Chondrocyte (in vitro differentiated cells): ENCODE measurements around the gene CHSY3. TPM values are rescaled to one million over a fixed set of nuclear protein-coding genes. Genes with fewer than 3 reads are reported as not detected.

Source experiments
- DNase-seq: peaks from one replicate; pipeline ENCODE4 v3.0.0; 2021; ENCODE audit warnings: mixed read lengths, low spot score
- H3K27ac Mint-ChIP-seq: one replicate; pipeline ENCODE4 v1.8.0; 2021; ENCODE audit warnings: mild to moderate bottlenecking, moderate library complexity, mixed read lengths; ENCODE audit not compliant: unreplicated experiment
- H3K27me3 Mint-ChIP-seq: 2 replicates; pipeline ENCODE4 v1.8.0; 2021; ENCODE audit warnings: low read depth, mixed read lengths
- H3K36me3 Mint-ChIP-seq: 2 replicates; pipeline ENCODE4 v1.8.0; 2021; ENCODE audit warnings: low read depth, mixed read lengths
- H3K4me1 Mint-ChIP-seq: 2 replicates; pipeline ENCODE4 v1.8.0; 2021; ENCODE audit warnings: low read depth, mild to moderate bottlenecking, mixed read lengths
- H3K4me3 Mint-ChIP-seq: one replicate; pipeline ENCODE4 v1.8.0; 2021; ENCODE audit warnings: mild to moderate bottlenecking, moderate library complexity, mixed read lengths; ENCODE audit not compliant: unreplicated experiment
- H3K9me3 Mint-ChIP-seq: 2 replicates; pipeline ENCODE4 v1.8.0; 2021; ENCODE audit warnings: low read depth, mixed read lengths
- CTCF ChIP-seq: fragments of 200-600 bp; sonication (generic); IDR thresholded peaks from 2 replicates; pipeline ENCODE4 v1.5.0; 2021; ENCODE audit warnings: antibody characterized with exemption, mild to moderate bottlenecking, moderate library complexity
- total RNA-seq: library from RNA; stranded (reverse); gene quantifications from 3 replicates; pipeline ENCODE4 v1.2.1, GENCODE V29; 2021

Gene CHSY3
- total RNA-seq, 1 donor from 2014 or later, result 18.1 TPM

GRCh38 chr5:129906177-129906887, 2.1 kb downstream of the CHSY3 start:
- Mint-ChIP-seq H3K9me3 (no peaks in the 10 kb centered on the region), H3K4me3 (peak overlapping the region; percentile 94), H3K27me3 (no peaks in the 10 kb centered on the region), H3K27ac (peak overlapping the region; percentile 34), H3K4me1 (peaks cover 29% of the 10 kb centered on the region), H3K36me3 (no peaks in the 10 kb centered on the region)
- peak; percentile 81 for TF ChIP-seq CTCF
- peak; percentile 61 for DNase-seq

DNA sequence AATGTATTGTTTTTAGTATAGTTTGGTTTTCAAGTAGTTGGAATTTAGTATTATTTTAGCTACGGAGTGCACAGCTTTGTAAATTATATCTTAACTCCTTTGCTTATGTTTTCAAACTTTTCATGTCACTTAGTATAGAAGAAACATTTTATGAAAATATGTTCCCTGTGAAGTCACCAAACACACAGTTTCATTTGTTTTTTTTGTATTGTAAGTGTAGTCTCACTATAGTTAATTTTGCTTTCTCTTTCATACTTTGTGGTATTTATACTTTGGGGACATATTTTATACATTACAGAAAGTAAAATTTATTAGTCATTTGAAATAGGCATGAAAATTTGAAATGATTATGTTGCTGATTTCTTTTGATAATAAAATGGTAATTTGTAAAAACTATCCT, 5.0 kb downstream of the CHSY3 start:
- TF ChIP-seq CTCF, result no peak
- Mint-ChIP-seq H3K4me1 (peaks cover 26% of the 10 kb centered on the region), H3K9me3 (no peaks in the 10 kb centered on the region), H3K4me3 (no peak overlapping the region), H3K27me3 (no peaks in the 10 kb centered on the region), H3K27ac (no peak overlapping the region), H3K36me3 (peaks cover 7% of the 10 kb centered on the region)
- no peak for DNase-seq

- H3K36me3 Mint-ChIP-seq, result peaks cover 10% of the 10 kb centered on the region
- H3K4me1 Mint-ChIP-seq, result peaks cover 15% of the 10 kb centered on the region
- TF ChIP-seq CTCF, result no peak
- H3K27me3 Mint-ChIP-seq, result no peaks in the 10 kb centered on the region
- no peaks in the 10 kb centered on the region for H3K9me3 Mint-ChIP-seq
- no peak overlapping the region for H3K27ac Mint-ChIP-seq
- H3K4me3 Mint-ChIP-seq, result no peak overlapping the region
- no peak for DNase-seq
Observed at GRCh38 chr5:129912601-129913255, 8.5 kb downstream of the CHSY3 start.

DNA sequence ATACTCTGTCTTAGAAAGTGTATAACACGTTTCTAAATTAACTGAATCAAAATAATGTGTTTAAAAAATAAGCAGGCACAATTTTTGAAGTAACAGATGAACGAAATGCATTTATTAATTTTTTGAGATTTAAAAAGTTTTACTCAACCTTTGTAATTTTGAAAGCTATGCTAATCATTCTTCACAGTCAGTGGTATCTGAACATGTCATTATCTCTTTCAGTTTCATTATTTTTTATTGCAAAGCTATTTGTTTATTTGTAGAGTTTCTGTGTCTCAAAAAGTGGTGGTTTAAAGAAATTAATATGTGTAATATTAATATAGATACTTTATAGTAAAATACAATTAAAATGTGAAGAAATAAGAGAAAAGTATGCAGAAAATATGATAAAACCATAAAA, 11.2 kb downstream of the CHSY3 start:
- DNase-seq, result no peak
- H3K27ac Mint-ChIP-seq, result no peak overlapping the region
- H3K36me3 Mint-ChIP-seq, result peaks cover 22% of the 10 kb centered on the region
- TF ChIP-seq CTCF, result no peak
- H3K27me3 Mint-ChIP-seq, result no peaks in the 10 kb centered on the region
- no peak overlapping the region for H3K4me3 Mint-ChIP-seq
- peaks cover 2% of the 10 kb centered on the region for H3K9me3 Mint-ChIP-seq
- H3K4me1 Mint-ChIP-seq, result peaks cover 5% of the 10 kb centered on the region

DNA sequence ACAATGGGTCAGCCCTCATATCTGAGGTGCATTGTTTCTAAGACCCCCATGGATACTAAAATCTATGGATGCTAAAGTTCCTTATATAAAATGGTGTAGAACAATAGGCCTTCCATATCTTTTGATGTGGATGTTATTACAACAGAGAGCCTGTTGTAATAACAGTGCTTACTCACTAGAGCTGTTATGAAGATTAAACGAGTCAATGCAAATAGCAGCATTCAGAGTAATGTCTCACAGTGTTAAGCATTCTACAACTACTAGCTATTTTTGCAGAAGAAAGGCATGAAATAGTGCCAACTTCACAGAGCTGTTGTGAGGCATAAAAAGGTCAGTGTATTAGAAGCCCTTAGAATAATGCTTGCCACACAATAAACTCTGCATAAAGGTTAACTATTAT, 13.0 kb downstream of the CHSY3 start:
- Mint-ChIP-seq H3K36me3 (peaks cover 26% of the 10 kb centered on the region), H3K27ac (no peak overlapping the region), H3K9me3 (peaks cover 2% of the 10 kb centered on the region), H3K4me3 (no peak overlapping the region), H3K4me1 (peaks cover 5% of the 10 kb centered on the region), H3K27me3 (no peaks in the 10 kb centered on the region)
- DNase-seq, result no peak
- no peak for TF ChIP-seq CTCF
